K562 (cell line): Measurements from ENCODE around the gene IP6K2. TPM values are rescaled to one million over a fixed set of nuclear protein-coding genes. Genes with fewer than 3 reads are reported as not detected.

Experiments
- ATAC-seq: fragments of 200-7000 bp; cut with Tn5 transposase; 3 replicates; pipeline ENCODE4 v1.9.1; 2020; ENCODE audit warnings: moderate library complexity
- BruUV-seq: library from RNA; stranded (reverse); fragments of 400-500 nt; replicated peaks from 2 replicates; lab custom pipeline; 2021; lab: Mats Ljungman, UMichigan
- CTCF ChIA-PET: fragments of 300-600 bp; formaldehyde crosslinking; extraction: SDS; loops from one replicate; lab custom pipeline; 2021; ENCODE audit warnings: low intra/inter-chr PET ratio; lab: Yijun Ruan, JAX
- POLR2A ChIA-PET: fragments of 300-600, 350-650 bp; sonication (Branson Sonifier 250); formaldehyde crosslinking; extraction: SDS; loops from one replicate; lab custom pipeline; 2021; ENCODE audit warnings: antibody characterized with exemption, inconsistent platforms; lab: Yijun Ruan, JAX
- DNase-seq, 4 experiments: peaks; one replicate each; pipeline versions ENCODE4 v3.0.0 to v3.0.0-alpha.2; 2011 to 2018; ENCODE audit warnings: low spot score in 3 of 4, mixed read lengths in 3 of 4; ENCODE audit errors: extremely low read depth in 1 of 4
- FAIRE-seq: peaks from 2 replicates; lab custom pipeline; 2011; peaks lifted over from hg19 to GRCh38; lab: Jason Lieb, UNC
- H2AFZ ChIP-seq: 2 replicates; pipeline ENCODE4 v1.6.0; 2011; ENCODE audit warnings: low read depth, low read length, control low read depth, inconsistent platforms
- H3K27ac ChIP-seq: fragments of 200-600 bp; 3 replicates; pipeline ENCODE4 v1.8.0; 2011; ENCODE audit warnings: low read depth, mild to moderate bottlenecking, control low read depth, inconsistent platforms, low read length, moderate library complexity, mixed read lengths; ENCODE audit errors: extremely low read depth
- H3K27me3 ChIP-seq, 2 experiments: fragments of 300-600 bp in 1 of 2; 2 replicates in 1 of 2; 3 replicates in 1 of 2; pipeline versions ENCODE4 v1.6.0 to v1.8.0; 2011; ENCODE audit warnings: inconsistent platforms in 2 of 2, low read length in 2 of 2, mild to moderate bottlenecking in 1 of 2, mixed read lengths in 1 of 2, moderate library complexity in 1 of 2; ENCODE audit not compliant: control insufficient read depth in 2 of 2, insufficient read depth in 2 of 2
- H3K36me3 ChIP-seq: fragments of 300-600 bp; 3 replicates; pipeline ENCODE4 v1.8.0; 2011; ENCODE audit warnings: mild to moderate bottlenecking, low read length, inconsistent platforms; ENCODE audit not compliant: control insufficient read depth, insufficient read depth
- H3K4me1 ChIP-seq, 2 experiments: fragments of 200-600 bp in 1 of 2; replicated peaks in 1 of 2; 2 replicates in 1 of 2; 3 replicates in 1 of 2; pipeline versions ENCODE4 v1.5.1 to v1.8.0; 2011; ENCODE audit warnings: inconsistent platforms in 2 of 2, low read length in 2 of 2, mild to moderate bottlenecking in 1 of 2, mixed read lengths in 1 of 2, moderate library complexity in 1 of 2; ENCODE audit not compliant: control insufficient read depth in 2 of 2, insufficient read depth in 2 of 2
- H3K4me2 ChIP-seq: 2 replicates; pipeline ENCODE4 v1.6.1; 2011; ENCODE audit warnings: low read length, control low read depth, inconsistent platforms, mixed read lengths; ENCODE audit not compliant: insufficient read depth
- H3K4me3 ChIP-seq: fragments of 200-600 bp; sonication (generic), shearing (Covaris generic); 2 replicates; pipeline ENCODE4 v1.5.1; 2016; ENCODE audit warnings: control low read depth, inconsistent platforms
- H3K79me2 ChIP-seq: fragments of 200-600 bp; 3 replicates; pipeline ENCODE4 v1.8.0; 2011; ENCODE audit warnings: low read length, inconsistent platforms; ENCODE audit not compliant: control insufficient read depth, insufficient read depth
- H3K9ac ChIP-seq, 2 experiments: 2 replicates each; pipeline versions ENCODE4 v1.6.0 to v1.6.1; 2011; ENCODE audit warnings: low read depth in 2 of 2, low read length in 2 of 2, control low read depth in 1 of 2, inconsistent platforms in 1 of 2, mild to moderate bottlenecking in 1 of 2, mixed read lengths in 1 of 2; ENCODE audit not compliant: insufficient read depth in 1 of 2
- H3K9me1 ChIP-seq: one replicate; pipeline ENCODE4 v1.6.0; 2011; ENCODE audit warnings: inconsistent platforms, mild to moderate bottlenecking, low read length, moderate library complexity; ENCODE audit not compliant: control insufficient read depth, insufficient read depth
- H3K9me3 ChIP-seq: replicated peaks from 2 replicates; pipeline ENCODE4 v1.5.1; 2011; ENCODE audit warnings: low read depth, low read length, inconsistent platforms; ENCODE audit not compliant: control insufficient read depth, insufficient read depth
- H4K20me1 ChIP-seq: replicated peaks from 2 replicates; pipeline ENCODE4 v1.6.1; 2011; ENCODE audit warnings: low read length, inconsistent platforms, mixed read lengths; ENCODE audit not compliant: control insufficient read depth, insufficient read depth
- SNIP1 ChIP-seq: fragments of 450-650 bp; IDR thresholded peaks from 2 replicates; pipeline ENCODE4 v1.7.1; 2017; ENCODE audit warnings: low read depth, mild to moderate bottlenecking
- ZNF140 ChIP-seq: fragments of 250-450 bp; sonication (Bioruptor Pico); IDR thresholded peaks from 2 replicates; pipeline ENCODE4 v1.8.0; 2021; ENCODE audit warnings: moderate library complexity, mild to moderate bottlenecking, inconsistent platforms
- WGBS: fragments of 100-300 bp; shearing (Covaris generic); methylation state at CpG from one replicate; pipeline ENCODE4 v1.1.6; 2016; ENCODE audit warnings: low coverage, mixed read lengths; ENCODE audit not compliant: insufficient coverage; ENCODE audit errors: missing lambda C conversion rate; 5-methylcytosine and 5-hydroxymethylcytosine counted together
- in situ Hi-C: fragments of 300-500 bp; cut with MboI; formaldehyde crosslinking; loops from 4 replicates; pipeline ENCODE4 v1.15.0; 2018; ENCODE audit warnings: inconsistent platforms, mixed read lengths
- intact Hi-C: fragments of 100-400 bp; cut with micrococcal nuclease; formaldehyde crosslinking; loops from 2 replicates; pipeline ENCODE4 v1.14.2; 2022
- polyA plus RNA-seq, 8 experiments: library from polyadenylated mRNA; depleted of rRNA in 4 of 8; stranded (reverse) in 5 of 8; unstranded in 3 of 8; fragments of >200 nt; fragmentation: Nextera tagmentation in 2 of 8; fragmentation: Illumina TruSeq in 1 of 8; extraction: Ambion mirVana in 2 of 8; extraction: Trizol in 1 of 8; gene quantifications; 2 replicates each; pipeline versions ENCODE4 v1.2.1 to v1.2.3, GENCODE V29; 2011 to 2014; ENCODE audit warnings: inconsistent platforms in 1 of 8, missing spikeins in 1 of 8
- total RNA-seq, 7 experiments: library from RNA; depleted of rRNA in 6 of 7; stranded (reverse); fragments of >200 nt in 6 of 7; fragmentation: Illumina TruSeq in 2 of 7; extraction: Trizol in 2 of 7; gene quantifications; 2 replicates each; pipeline versions ENCODE4 v1.2.1 to v1.2.3, GENCODE V29; 2011 to 2021; ENCODE audit warnings: low replicate concordance in 1 of 7
- TF ChIP-seq, protein P1 (sequence below): sonication (generic); formaldehyde crosslinking; IDR thresholded peaks from 2 replicates; pipeline ENCODE4 v1.4.0; 2020; ENCODE audit warnings: mild to moderate bottlenecking, missing genetic modification reagents
- TF ChIP-seq, protein P2 (sequence below): fragments of 450-650 bp; conservative IDR thresholded peaks from 2 replicates; pipeline ENCODE4 v1.6.1; 2016; ENCODE audit warnings: missing genetic modification characterization, low read depth, mild to moderate bottlenecking, control low read depth, missing compliant biosample characterization

The IP6K2 gene
- total and polyA plus RNA-seq, 9 of the 15 experiments (the other 6 are each of a cell fraction or from before 2014, with no cell fraction given): 19.6 to 78.1 (median 48.0) TPM

DNA sequence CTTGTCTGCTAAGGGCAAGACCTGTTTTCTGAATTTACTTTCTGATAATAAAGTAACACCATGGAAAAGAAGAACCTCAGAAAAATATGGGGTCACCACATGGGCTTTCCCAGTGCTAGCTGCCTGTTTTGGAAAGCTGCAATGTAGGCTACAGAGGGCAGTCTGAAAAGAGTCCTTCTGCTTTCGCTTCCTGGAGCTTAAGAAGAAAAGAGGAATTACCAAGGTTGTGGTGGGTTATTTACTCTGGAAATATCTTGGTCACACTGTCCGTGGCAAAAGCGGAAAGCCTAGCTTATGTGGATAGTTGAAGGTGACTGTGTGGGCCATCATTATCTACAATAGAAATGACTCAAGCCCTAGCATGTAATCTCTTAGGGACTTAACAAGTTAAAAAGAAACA lies 31.7 kb upstream of the IP6K2 start:
- no peak overlapping the region for H3K27ac ChIP-seq
- in situ Hi-C loops (no loop called here), intact Hi-C loops (no loop called here)
- ChIA-PET POLR2A (interaction anchor here (0.7 kb wide), 1 partner anchor 13 kb away, joined by 7 read pairs; no protein-coding TSS in a partner anchor), CTCF (no interaction called here)
- H3K9me1 ChIP-seq: no peaks in the 10 kb centered on the region
- TF ChIP-seq, protein P1, sequence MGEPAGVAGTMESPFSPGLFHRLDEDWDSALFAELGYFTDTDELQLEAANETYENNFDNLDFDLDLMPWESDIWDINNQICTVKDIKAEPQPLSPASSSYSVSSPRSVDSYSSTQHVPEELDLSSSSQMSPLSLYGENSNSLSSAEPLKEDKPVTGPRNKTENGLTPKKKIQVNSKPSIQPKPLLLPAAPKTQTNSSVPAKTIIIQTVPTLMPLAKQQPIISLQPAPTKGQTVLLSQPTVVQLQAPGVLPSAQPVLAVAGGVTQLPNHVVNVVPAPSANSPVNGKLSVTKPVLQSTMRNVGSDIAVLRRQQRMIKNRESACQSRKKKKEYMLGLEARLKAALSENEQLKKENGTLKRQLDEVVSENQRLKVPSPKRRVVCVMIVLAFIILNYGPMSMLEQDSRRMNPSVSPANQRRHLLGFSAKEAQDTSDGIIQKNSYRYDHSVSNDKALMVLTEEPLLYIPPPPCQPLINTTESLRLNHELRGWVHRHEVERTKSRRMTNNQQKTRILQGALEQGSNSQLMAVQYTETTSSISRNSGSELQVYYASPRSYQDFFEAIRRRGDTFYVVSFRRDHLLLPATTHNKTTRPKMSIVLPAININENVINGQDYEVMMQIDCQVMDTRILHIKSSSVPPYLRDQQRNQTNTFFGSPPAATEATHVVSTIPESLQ: no peak
- TF ChIP-seq, protein P2, sequence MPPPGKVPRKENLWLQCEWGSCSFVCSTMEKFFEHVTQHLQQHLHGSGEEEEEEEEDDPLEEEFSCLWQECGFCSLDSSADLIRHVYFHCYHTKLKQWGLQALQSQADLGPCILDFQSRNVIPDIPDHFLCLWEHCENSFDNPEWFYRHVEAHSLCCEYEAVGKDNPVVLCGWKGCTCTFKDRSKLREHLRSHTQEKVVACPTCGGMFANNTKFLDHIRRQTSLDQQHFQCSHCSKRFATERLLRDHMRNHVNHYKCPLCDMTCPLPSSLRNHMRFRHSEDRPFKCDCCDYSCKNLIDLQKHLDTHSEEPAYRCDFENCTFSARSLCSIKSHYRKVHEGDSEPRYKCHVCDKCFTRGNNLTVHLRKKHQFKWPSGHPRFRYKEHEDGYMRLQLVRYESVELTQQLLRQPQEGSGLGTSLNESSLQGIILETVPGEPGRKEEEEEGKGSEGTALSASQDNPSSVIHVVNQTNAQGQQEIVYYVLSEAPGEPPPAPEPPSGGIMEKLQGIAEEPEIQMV (tag): no peak
- TF ChIP-seq ZNF140 (CRISPR knock-in tag) (no peak), SNIP1 (no peak)
- no peaks in the 10 kb centered on the region for H4K20me1 ChIP-seq
- H3K27me3 ChIP-seq: no peaks in the 10 kb centered on the region
- peaks cover 36% of the 10 kb centered on the region; the same call in 1 of the 3 replicates for H3K36me3 ChIP-seq
- H3K9ac ChIP-seq: no peak overlapping the region
- DNase-seq (no peak), FAIRE-seq (no peak), ATAC-seq (no peak)
- H3K4me1 ChIP-seq: no peaks in the 10 kb centered on the region; a peak in 1 of 5 replicates
- no peak overlapping the region for H3K4me3 ChIP-seq
- no peak overlapping the region for H2AFZ ChIP-seq
- H3K79me2 ChIP-seq: no peaks in the 10 kb centered on the region
- WGBS: 87% methylated on average over 3 of the region's 3 CpGs
- BruUV-seq: no TSS peak
- H3K9me3 ChIP-seq: no peaks in the 10 kb centered on the region
- no peak overlapping the region for H3K4me2 ChIP-seq
